Measurements from ENCODE around the gene FAM171A2.
A peak's percentile ranks its signal among the peaks of the same experiment; 100 is the strongest.

The FAM171A2 gene

DNA sequence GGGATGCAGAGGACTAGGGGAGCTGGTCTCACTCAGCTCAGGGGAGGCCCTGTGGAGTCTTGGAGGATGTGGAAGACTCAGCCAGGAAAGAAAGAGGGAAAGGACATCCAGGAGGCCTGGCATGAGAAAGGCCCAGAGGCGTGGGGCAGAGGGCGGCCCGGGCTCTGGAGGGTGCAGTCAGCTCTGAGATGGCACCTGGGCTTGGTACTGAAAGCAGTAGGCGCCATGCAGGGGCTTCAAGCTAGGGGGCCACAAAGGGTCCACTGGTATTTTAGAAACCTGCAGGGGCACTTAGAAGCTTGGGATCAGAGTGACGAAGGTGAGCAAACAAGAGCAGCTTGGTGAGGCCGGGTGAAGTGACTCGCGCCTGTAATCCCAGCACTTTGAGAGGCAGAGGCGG is 5.6 kb downstream of the FAM171A2 start:
- Histone ChIP-seq H3K4me1 (ENCODE audit: insufficient read depth, low read length) (peaks cover 10% of the 10 kb centered on the region), H3K27ac (ENCODE audit: low read depth, low read length) (no peak overlapping the region), H3K4me3 (ENCODE audit: low read depth in 1 of 2, low read length in 2 of 2) (no peak overlapping the region), H3K27me3 (ENCODE audit: control insufficient read depth in 1 of 2, insufficient read depth in 2 of 2, low read length in 2 of 2) (peaks cover 0 to 11% of the 10 kb centered on the region in 2 donors), H3K36me3 (ENCODE audit: insufficient read depth, low read length) (peaks cover 3% of the 10 kb centered on the region), H3K9ac (ENCODE audit: low read length) (no peak overlapping the region), H3K9me3 (ENCODE audit: low read length) (no peaks in the 10 kb centered on the region)

DNA sequence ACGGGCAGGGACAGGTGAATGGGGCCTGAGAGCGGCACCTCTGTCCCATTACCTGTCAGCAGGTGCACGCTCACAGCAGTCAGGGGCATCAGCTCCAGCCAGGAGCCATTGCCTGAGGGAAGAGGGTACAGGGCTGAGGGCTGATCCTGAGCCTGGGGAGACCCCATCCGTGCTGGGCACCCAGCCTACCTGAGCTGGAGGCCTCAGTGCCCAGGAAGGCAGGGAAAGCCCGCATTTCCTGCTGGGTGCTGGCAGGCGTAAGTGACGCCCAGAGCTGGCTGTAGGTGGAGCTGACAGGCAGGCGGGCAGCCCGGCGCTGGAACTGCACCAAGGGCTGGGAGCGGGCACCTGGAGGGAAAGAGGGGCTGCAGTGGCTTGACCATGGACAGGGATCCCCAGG is 7.4 kb downstream of the FAM171A2 start:
- H3K4me1 ChIP-seq (ENCODE audit: insufficient read depth, low read length): no peaks in the 10 kb centered on the region
- no peak overlapping the region for H3K4me3 ChIP-seq (ENCODE audit: low read depth in 1 of 2, low read length in 2 of 2)
- H3K27ac ChIP-seq (ENCODE audit: low read depth, low read length): no peak overlapping the region
- H3K9me3 ChIP-seq (ENCODE audit: low read length): no peaks in the 10 kb centered on the region
- no peaks in the 10 kb centered on the region for H3K27me3 ChIP-seq (ENCODE audit: control insufficient read depth in 1 of 2, insufficient read depth in 2 of 2, low read length in 2 of 2)
- H3K9ac ChIP-seq (ENCODE audit: low read length): no peak overlapping the region
- H3K36me3 ChIP-seq (ENCODE audit: insufficient read depth, low read length): peaks cover 10% of the 10 kb centered on the region

DNA sequence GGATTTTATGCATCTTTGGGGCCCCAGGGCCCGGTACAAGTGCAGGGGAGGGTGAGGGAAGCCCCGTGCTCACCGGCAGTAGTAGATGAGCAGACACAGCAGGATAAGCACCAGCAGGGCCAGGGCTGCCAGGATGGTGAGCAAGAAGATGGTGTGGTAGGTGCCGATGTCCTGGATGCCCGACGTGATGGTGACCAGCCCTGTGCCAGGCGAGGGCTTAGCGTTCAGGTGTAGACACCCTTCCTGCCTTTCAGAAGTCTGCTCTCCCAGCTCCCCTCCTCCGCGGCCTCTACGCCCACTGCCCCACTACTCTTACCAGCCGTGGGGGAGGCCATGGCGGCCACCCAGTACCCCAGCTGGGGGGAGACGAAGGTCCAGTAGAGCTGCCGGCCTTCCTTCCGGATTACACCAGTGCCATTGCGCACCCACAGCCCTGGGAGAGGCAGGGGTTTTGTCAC is 8.0 kb downstream of the FAM171A2 start:
- Histone ChIP-seq H3K27me3 (ENCODE audit: control insufficient read depth in 1 of 2, insufficient read depth in 2 of 2, low read length in 2 of 2) (no peaks in the 10 kb centered on the region), H3K36me3 (ENCODE audit: insufficient read depth, low read length) (peaks cover 16% of the 10 kb centered on the region), H3K4me3 (ENCODE audit: low read depth in 1 of 2, low read length in 2 of 2) (no peak overlapping the region), H3K9ac (ENCODE audit: low read length) (no peak overlapping the region), H3K4me1 (ENCODE audit: insufficient read depth, low read length) (no peaks in the 10 kb centered on the region), H3K9me3 (ENCODE audit: low read length) (no peaks in the 10 kb centered on the region), H3K27ac (ENCODE audit: low read depth, low read length) (no peak overlapping the region)

DNA sequence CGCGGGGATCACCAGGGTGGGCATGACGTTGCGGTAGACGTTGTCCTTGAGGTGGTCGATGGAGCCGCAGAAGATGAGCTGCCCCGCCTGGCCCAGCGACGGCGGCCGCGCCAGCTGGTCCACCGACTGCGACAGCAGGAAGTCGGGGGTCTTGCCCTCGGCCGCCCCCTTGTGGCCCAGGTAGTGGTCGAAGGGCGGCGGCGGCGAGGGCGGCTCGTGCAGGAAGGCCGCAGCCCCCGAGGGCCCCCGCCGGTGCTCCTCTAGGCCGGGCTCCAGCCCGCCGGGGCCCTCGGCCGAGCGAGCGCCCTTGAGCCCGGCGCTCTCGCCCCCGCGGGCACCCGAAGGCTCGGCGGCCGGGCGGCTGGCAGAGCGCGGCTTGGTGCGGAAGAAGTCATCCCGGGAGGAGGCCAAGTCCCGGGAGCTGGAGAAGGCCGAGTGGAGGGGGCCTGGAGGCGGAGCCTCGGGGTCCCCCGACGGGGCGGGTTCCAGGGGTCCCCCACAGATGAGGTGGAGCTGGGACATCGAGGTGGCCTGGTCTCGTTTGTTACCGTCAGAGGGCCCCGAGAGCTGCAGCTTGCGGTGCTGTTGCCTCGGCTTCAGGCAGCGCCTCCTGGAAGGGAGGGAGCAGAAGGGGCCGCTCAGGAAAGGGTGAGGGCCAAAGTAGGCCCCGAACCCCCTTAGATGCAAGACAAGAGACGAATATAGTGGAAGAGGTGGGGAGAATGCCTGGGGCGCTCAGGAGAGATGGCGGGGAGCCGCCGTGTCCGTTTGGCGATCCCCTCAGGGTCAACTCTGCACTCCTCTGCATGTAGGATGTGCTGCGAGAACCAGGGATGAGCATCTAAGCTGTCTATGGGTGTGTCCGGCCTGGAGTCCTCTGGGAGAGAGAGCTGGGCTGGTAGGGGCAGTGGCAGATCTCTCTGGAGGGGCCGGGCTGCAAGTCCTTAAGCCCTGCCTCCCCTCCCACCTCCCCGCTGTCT is 8.8 kb downstream of the FAM171A2 start:
- Histone ChIP-seq H3K9ac (ENCODE audit: low read length) (no peak overlapping the region), H3K9me3 (ENCODE audit: low read length) (no peaks in the 10 kb centered on the region), H3K36me3 (ENCODE audit: insufficient read depth, low read length) (peaks cover 22% of the 10 kb centered on the region), H3K4me1 (ENCODE audit: insufficient read depth, low read length) (no peaks in the 10 kb centered on the region), H3K27ac (ENCODE audit: low read depth, low read length) (no peak overlapping the region), H3K4me3 (ENCODE audit: low read depth in 1 of 2, low read length in 2 of 2) (no peak overlapping the region), H3K27me3 (ENCODE audit: control insufficient read depth in 1 of 2, insufficient read depth in 2 of 2, low read length in 2 of 2) (no peaks in the 10 kb centered on the region)

DNA sequence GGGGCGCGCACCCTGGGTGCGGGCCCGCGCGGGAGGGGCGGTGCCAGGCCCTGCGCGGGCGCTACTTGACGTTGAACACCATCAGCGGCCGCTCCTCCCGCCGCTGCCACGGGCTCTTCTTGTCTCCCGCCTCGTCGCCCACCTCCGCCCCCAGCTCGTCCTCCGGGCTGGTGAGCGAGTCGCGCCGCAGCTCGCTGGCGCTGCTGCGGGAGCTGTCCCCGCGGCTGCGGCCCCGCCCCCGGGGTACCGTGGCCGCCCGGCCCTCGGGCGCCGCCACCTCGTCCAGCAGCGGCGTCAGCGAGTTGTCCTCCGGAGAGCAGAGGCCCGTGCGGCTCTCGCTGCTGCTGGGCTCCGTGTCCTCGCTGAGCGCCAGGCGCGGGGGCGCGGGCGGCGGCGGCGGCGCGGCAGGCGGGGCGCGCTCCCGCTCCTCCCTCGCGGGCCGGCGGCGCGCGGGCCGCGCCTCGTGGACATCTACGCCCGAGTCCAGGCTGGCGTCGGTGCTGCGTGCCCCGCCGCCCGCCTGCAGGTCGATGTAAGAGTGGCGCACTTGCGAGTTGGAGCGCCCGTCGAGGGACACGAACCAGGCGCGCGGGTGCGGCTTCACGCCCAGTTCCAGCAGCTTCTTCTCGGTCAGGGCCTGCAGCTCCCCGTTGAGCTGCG is 9.9 kb downstream of the FAM171A2 start:
- no peak overlapping the region for H3K27ac ChIP-seq (ENCODE audit: low read depth, low read length)
- peaks cover 28% of the 10 kb centered on the region for H3K36me3 ChIP-seq (ENCODE audit: insufficient read depth, low read length)
- H3K27me3 ChIP-seq (ENCODE audit: control insufficient read depth in 1 of 2, insufficient read depth in 2 of 2, low read length in 2 of 2): no peaks in the 10 kb centered on the region
- peak overlapping the region in 1 of 2 donors; percentile 35 for H3K4me3 ChIP-seq (ENCODE audit: low read depth in 1 of 2, low read length in 2 of 2)
- no peaks in the 10 kb centered on the region for H3K4me1 ChIP-seq (ENCODE audit: insufficient read depth, low read length)
- H3K9me3 ChIP-seq (ENCODE audit: low read length): no peaks in the 10 kb centered on the region
- no peak overlapping the region for H3K9ac ChIP-seq (ENCODE audit: low read length)

DNA sequence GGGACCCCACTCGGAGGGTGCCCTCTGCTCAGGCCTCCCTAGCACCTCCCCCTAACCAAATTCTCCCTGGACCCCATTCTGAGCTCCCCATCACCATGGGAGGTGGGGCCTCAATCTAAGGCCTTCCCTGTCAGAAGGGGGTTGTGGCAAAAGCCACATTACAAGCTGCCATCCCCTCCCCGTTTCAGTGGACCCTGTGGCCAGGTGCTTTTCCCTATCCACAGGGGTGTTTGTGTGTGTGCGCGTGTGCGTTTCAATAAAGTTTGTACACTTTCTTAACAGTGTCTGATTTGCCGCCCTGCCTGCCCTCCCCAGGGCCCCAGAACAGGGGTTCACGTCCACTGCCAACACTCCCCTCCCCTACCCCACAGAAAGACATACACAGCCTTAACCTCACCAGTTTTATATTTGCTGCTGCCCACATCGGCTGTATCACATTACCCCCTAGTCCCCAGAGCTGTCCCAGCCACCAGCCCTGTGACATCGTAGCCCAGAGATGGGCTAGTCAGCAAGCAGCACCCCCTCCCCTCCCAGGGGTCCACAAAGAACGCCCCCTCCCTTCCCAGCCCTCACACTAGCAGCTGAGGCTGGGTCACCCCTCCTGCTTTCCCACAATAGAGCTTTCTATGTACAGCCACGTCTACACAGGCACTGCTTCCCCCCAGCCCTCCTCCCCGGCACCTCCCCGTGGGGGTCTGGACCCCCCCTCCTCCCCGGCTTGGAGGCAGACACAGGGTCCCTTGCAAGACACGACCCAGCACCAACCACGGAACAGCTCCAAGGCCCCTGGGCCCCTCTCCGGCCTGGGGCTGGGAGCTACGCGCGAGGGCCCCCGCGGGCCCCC is 10.6 kb downstream of the FAM171A2 start:
- peak overlapping the region in 1 of 2 donors; percentile 35 for H3K4me3 ChIP-seq (ENCODE audit: low read depth in 1 of 2, low read length in 2 of 2)
- no peaks in the 10 kb centered on the region for H3K9me3 ChIP-seq (ENCODE audit: low read length)
- H3K4me1 ChIP-seq (ENCODE audit: insufficient read depth, low read length): no peaks in the 10 kb centered on the region
- peaks cover 28% of the 10 kb centered on the region for H3K36me3 ChIP-seq (ENCODE audit: insufficient read depth, low read length)
- H3K9ac ChIP-seq (ENCODE audit: low read length): no peak overlapping the region
- no peaks in the 10 kb centered on the region for H3K27me3 ChIP-seq (ENCODE audit: control insufficient read depth in 1 of 2, insufficient read depth in 2 of 2, low read length in 2 of 2)
- no peak overlapping the region for H3K27ac ChIP-seq (ENCODE audit: low read depth, low read length)

DNA sequence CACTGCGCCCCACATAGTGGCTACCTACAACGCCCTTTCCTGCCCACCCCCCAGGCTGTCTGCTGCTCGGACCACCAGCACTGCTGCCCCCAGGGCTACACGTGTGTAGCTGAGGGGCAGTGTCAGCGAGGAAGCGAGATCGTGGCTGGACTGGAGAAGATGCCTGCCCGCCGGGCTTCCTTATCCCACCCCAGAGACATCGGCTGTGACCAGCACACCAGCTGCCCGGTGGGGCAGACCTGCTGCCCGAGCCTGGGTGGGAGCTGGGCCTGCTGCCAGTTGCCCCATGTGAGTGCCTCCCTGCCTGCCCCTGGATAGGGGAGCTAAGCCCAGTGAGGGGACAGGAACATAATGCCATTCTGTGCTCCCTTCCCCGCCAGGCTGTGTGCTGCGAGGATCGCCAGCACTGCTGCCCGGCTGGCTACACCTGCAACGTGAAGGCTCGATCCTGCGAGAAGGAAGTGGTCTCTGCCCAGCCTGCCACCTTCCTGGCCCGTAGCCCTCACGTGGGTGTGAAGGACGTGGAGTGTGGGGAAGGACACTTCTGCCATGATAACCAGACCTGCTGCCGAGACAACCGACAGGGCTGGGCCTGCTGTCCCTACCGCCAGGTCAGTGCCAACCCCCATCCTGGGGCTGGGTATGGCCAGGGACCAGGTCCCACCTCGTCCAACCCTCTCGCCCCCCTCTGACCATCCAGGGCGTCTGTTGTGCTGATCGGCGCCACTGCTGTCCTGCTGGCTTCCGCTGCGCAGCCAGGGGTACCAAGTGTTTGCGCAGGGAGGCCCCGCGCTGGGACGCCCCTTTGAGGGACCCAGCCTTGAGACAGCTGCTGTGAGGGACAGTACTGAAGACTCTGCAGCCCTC is 11.5 kb downstream of the FAM171A2 start:
- H3K9me3 ChIP-seq (ENCODE audit: low read length): no peaks in the 10 kb centered on the region
- H3K36me3 ChIP-seq (ENCODE audit: insufficient read depth, low read length): peaks cover 28% of the 10 kb centered on the region
- H3K4me1 ChIP-seq (ENCODE audit: insufficient read depth, low read length): no peaks in the 10 kb centered on the region
- H3K9ac ChIP-seq (ENCODE audit: low read length): no peak overlapping the region
- H3K27ac ChIP-seq (ENCODE audit: low read depth, low read length): no peak overlapping the region
- no peaks in the 10 kb centered on the region for H3K27me3 ChIP-seq (ENCODE audit: control insufficient read depth in 1 of 2, insufficient read depth in 2 of 2, low read length in 2 of 2)
- H3K4me3 ChIP-seq (ENCODE audit: low read depth in 1 of 2, low read length in 2 of 2): no peak overlapping the region

DNA sequence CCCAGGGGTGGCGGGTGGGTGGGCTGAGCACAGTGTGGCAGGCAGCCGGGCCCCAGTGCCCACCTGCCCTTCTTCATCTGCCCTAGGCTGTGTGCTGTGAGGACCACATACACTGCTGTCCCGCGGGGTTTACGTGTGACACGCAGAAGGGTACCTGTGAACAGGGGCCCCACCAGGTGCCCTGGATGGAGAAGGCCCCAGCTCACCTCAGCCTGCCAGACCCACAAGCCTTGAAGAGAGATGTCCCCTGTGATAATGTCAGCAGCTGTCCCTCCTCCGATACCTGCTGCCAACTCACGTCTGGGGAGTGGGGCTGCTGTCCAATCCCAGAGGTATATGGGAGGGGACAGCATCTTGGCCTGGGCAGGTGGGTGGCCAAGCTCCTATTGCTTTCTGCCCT is 12.2 kb downstream of the FAM171A2 start:
- no peak overlapping the region for H3K27ac ChIP-seq (ENCODE audit: low read depth, low read length)
- no peaks in the 10 kb centered on the region for H3K9me3 ChIP-seq (ENCODE audit: low read length)
- no peaks in the 10 kb centered on the region for H3K4me1 ChIP-seq (ENCODE audit: insufficient read depth, low read length)
- no peak overlapping the region for H3K4me3 ChIP-seq (ENCODE audit: low read depth in 1 of 2, low read length in 2 of 2)
- no peak overlapping the region for H3K9ac ChIP-seq (ENCODE audit: low read length)
- H3K36me3 ChIP-seq (ENCODE audit: insufficient read depth, low read length): peaks cover 28% of the 10 kb centered on the region
- H3K27me3 ChIP-seq (ENCODE audit: control insufficient read depth in 1 of 2, insufficient read depth in 2 of 2, low read length in 2 of 2): no peaks in the 10 kb centered on the region

DNA sequence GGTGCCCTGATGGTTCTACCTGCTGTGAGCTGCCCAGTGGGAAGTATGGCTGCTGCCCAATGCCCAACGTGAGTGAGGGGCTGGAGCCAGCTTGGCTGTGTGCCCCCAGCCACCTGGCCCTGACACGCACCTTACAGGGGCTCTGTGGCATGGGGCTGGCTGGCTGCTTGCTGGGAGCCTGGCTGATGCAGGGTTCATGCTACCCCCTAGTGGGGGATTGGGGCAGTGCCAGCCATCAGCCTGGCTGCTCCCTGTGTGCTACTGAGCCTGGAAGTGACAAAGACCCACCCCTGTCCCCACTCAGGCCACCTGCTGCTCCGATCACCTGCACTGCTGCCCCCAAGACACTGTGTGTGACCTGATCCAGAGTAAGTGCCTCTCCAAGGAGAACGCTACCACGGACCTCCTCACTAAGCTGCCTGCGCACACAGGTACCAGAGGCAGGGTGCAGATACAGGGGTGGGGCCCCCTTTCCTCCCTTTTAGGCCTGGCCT is 12.9 kb downstream of the FAM171A2 start:
- Histone ChIP-seq H3K4me1 (ENCODE audit: insufficient read depth, low read length) (peaks cover 5% of the 10 kb centered on the region), H3K27ac (ENCODE audit: low read depth, low read length) (no peak overlapping the region), H3K9ac (ENCODE audit: low read length) (no peak overlapping the region), H3K4me3 (ENCODE audit: low read depth in 1 of 2, low read length in 2 of 2) (no peak overlapping the region), H3K9me3 (ENCODE audit: low read length) (no peaks in the 10 kb centered on the region), H3K27me3 (ENCODE audit: control insufficient read depth in 1 of 2, insufficient read depth in 2 of 2, low read length in 2 of 2) (no peaks in the 10 kb centered on the region), H3K36me3 (ENCODE audit: insufficient read depth, low read length) (peaks cover 28% of the 10 kb centered on the region)

DNA sequence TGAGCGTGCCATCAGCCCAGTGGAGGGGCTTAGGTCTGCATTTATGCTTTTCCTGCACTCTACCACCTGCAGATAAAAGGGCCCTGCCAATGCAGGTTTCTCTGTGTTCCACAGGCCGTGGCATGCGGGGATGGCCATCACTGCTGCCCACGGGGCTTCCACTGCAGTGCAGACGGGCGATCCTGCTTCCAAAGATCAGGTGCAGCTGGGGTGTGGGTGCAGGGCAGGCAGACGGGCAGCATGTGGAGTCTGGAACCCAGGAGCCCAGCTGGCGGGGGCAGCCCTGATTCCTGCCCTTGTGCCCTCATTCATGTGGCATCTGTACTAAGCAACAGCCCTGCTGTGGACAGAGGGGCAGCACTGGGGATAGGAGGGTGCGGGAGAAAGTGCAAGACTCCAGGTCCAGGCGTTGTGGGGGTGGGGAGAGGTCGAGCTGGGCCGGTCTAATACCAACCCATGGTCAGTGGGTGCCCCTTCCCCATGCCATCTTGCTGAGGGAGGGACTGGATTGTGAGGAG is 14.0 kb downstream of the FAM171A2 start:
- H3K27me3 ChIP-seq (ENCODE audit: control insufficient read depth in 1 of 2, insufficient read depth in 2 of 2, low read length in 2 of 2): no peaks in the 10 kb centered on the region
- no peak overlapping the region for H3K4me3 ChIP-seq (ENCODE audit: low read depth in 1 of 2, low read length in 2 of 2)
- peaks cover 9% of the 10 kb centered on the region for H3K4me1 ChIP-seq (ENCODE audit: insufficient read depth, low read length)
- peaks cover 28% of the 10 kb centered on the region for H3K36me3 ChIP-seq (ENCODE audit: insufficient read depth, low read length)
- H3K9me3 ChIP-seq (ENCODE audit: low read length): no peaks in the 10 kb centered on the region
- no peak overlapping the region for H3K9ac ChIP-seq (ENCODE audit: low read length)
- no peak overlapping the region for H3K27ac ChIP-seq (ENCODE audit: low read depth, low read length)
